ENCODE measurements around the gene CDADC1. TPM values are rescaled to one million over a fixed set of nuclear protein-coding genes. Genes with fewer than 3 reads are reported as not detected.

CDADC1 gene
- total RNA-seq, 1 experiment from 2014 or later = 19.3 TPM

DNA sequence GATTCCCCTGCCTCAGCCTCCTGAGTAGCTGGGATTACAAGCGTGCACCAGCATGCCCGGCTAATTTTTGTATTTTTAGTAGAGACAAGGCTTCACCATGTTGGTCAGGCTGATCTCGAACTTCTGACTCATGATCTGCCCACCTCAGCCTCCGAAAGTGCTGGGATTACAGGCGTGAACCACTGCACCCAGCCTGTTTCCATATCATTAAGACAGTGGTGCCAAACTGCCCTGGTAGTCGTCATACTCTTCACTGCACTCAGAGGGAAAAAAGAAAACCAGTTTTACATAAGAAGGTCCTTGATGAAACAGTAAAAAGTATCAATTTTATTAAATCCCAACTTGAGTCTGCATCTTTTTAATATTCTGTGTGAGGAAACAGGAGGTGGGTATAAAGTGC lies 14.9 kb downstream of the CDADC1 start:
- Histone ChIP-seq H3K4me2 (ENCODE audit: low read depth, low read length, poor library complexity, severe bottlenecking) (no peak overlapping the region), H3K9me3 (ENCODE audit: low read length) (no peaks in the 10 kb centered on the region), H3K9ac (ENCODE audit: low read length) (no peak overlapping the region), H3K4me1 (ENCODE audit: low read length) (peaks cover 8% of the 10 kb centered on the region), H3K4me3 (ENCODE audit: low read length) (no peak overlapping the region), H4K20me1 (ENCODE audit: insufficient read depth, low read depth, low read length) (no peaks in the 10 kb centered on the region), H3K27ac (ENCODE audit: low read length) (no peak overlapping the region), H3K27me3 (ENCODE audit: low read length) (no peaks in the 10 kb centered on the region), H3K9me2 (replicated peaks; ENCODE audit: insufficient read depth, low read length) (no peaks in the 10 kb centered on the region), H2AFZ (ENCODE audit: low read length) (no peak overlapping the region), H3K36me3 (ENCODE audit: insufficient read depth, low read length) (peaks cover 40% of the 10 kb centered on the region), H3K79me2 (ENCODE audit: low read length) (no peaks in the 10 kb centered on the region)
- DNase-seq = no peak

DNA sequence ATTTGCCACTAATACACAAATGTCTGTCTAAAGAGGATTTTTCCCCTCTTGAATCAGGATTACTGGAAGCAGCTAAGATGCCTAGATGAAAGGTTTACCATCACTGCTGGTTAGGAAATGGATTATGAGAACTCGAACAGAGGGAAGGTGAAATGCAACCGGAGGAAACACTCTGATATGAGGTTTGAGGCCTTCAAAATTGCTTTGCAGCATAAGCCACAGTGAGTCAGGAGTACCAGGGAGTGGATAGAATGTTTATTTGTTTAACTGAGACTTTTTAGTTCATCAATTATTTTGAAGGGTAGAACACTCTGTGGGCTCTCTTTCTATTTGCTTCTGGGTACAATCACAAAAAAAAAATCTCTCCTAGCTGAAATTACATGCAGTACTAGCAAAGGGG lies 18.1 kb downstream of the CDADC1 start:
- no peaks in the 10 kb centered on the region for H4K20me1 ChIP-seq (ENCODE audit: insufficient read depth, low read depth, low read length)
- DNase-seq = no peak
- H3K4me2 ChIP-seq (ENCODE audit: low read depth, low read length, poor library complexity, severe bottlenecking) = no peak overlapping the region
- H3K9ac ChIP-seq (ENCODE audit: low read length) = no peak overlapping the region
- H3K9me3 ChIP-seq (ENCODE audit: low read length) = no peaks in the 10 kb centered on the region
- H3K36me3 ChIP-seq (ENCODE audit: insufficient read depth, low read length) = peaks cover 28% of the 10 kb centered on the region; the same call in 1 of the 2 replicates
- no peak overlapping the region for H3K27ac ChIP-seq (ENCODE audit: low read length)
- no peaks in the 10 kb centered on the region for H3K4me1 ChIP-seq (ENCODE audit: low read length)
- no peaks in the 10 kb centered on the region for H3K27me3 ChIP-seq (ENCODE audit: low read length)
- no peak overlapping the region for H2AFZ ChIP-seq (ENCODE audit: low read length)
- no peaks in the 10 kb centered on the region for H3K9me2 ChIP-seq (replicated peaks; ENCODE audit: insufficient read depth, low read length)
- no peak overlapping the region for H3K4me3 ChIP-seq (ENCODE audit: low read length)
- no peaks in the 10 kb centered on the region for H3K79me2 ChIP-seq (ENCODE audit: low read length)

DNA sequence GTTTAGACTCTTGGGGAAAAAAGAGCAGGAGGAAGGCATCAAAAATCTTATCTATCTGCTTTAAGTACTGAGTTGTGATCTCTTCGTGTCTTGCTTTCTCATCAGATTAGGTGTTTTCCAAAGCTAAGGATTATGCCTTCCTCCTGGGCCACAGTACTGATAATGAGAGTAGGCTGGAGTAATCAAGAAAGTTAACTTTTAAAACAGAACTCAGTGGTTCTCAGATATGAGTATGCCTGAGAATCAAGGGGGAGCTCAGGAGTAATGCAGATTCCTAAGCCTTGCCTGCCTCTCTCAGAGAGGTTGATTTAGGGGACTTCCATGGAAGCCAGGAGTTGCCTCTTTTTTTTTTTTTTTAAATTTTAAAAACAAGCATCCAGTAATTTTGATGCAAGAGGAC lies 23.5 kb downstream of the CDADC1 start:
- Histone ChIP-seq H3K4me2 (ENCODE audit: low read depth, low read length, poor library complexity, severe bottlenecking) (no peak overlapping the region), H3K4me1 (ENCODE audit: low read length) (no peaks in the 10 kb centered on the region), H4K20me1 (ENCODE audit: insufficient read depth, low read depth, low read length) (no peaks in the 10 kb centered on the region), H3K9me2 (replicated peaks; ENCODE audit: insufficient read depth, low read length) (no peaks in the 10 kb centered on the region), H2AFZ (ENCODE audit: low read length) (no peak overlapping the region), H3K79me2 (ENCODE audit: low read length) (no peaks in the 10 kb centered on the region), H3K4me3 (ENCODE audit: low read length) (no peak overlapping the region), H3K9ac (ENCODE audit: low read length) (no peak overlapping the region), H3K9me3 (ENCODE audit: low read length) (no peaks in the 10 kb centered on the region), H3K36me3 (ENCODE audit: insufficient read depth, low read length) (peaks cover 12% of the 10 kb centered on the region; the same call in 1 of the 2 replicates), H3K27me3 (ENCODE audit: low read length) (no peaks in the 10 kb centered on the region), H3K27ac (ENCODE audit: low read length) (no peak overlapping the region)
- no peak for DNase-seq

DNA sequence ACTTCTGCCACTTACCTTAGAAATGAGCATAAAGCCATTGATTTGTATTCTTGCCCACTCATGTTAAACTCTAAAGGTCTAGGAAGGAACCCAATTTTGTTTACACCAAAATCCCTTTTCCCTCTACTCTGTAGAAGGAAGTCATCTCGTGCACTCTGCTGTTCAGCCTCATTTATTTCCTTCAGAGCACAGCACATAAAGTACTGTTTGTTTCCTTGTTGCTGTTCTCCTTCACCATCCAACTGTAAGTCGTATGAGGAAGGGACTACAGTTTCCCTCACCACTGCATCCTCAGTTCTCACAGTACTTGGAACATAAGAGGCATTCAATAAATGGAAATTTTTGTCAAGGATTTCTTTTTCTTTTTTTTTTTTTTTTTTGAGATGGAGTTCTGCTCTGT lies 24.6 kb downstream of the CDADC1 start:
- Histone ChIP-seq H3K4me1 (ENCODE audit: low read length) (no peaks in the 10 kb centered on the region), H3K9me2 (replicated peaks; ENCODE audit: insufficient read depth, low read length) (no peaks in the 10 kb centered on the region; the same call in 1 of the 2 replicates), H3K4me3 (ENCODE audit: low read length) (no peak overlapping the region), H3K36me3 (ENCODE audit: insufficient read depth, low read length) (peaks cover 10% of the 10 kb centered on the region; the same call in 1 of the 2 replicates), H3K27ac (ENCODE audit: low read length) (no peak overlapping the region), H3K79me2 (ENCODE audit: low read length) (no peaks in the 10 kb centered on the region), H3K9ac (ENCODE audit: low read length) (no peak overlapping the region), H3K4me2 (ENCODE audit: low read depth, low read length, poor library complexity, severe bottlenecking) (no peak overlapping the region), H4K20me1 (ENCODE audit: insufficient read depth, low read depth, low read length) (no peaks in the 10 kb centered on the region), H2AFZ (ENCODE audit: low read length) (no peak overlapping the region), H3K27me3 (ENCODE audit: low read length) (no peaks in the 10 kb centered on the region), H3K9me3 (ENCODE audit: low read length) (no peaks in the 10 kb centered on the region)
- no peak for DNase-seq

DNA sequence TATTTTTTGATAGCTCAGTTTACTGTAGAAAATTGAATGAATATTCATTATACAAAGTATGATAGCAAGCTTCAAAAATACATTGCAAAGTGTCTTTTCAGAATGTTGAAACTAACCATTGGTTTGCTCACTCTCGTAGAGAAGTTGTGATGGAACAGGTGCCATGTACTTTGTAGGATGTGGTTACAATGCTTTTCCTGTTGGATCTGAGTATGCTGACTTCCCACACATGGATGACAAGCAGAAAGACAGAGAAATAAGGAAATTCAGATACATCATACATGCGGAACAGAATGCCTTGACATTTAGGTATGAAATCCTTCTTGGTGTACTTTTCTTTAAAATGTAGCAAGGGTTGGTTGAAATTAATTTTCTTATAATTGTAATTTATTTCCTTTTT lies 30.5 kb downstream of the CDADC1 start:
- no peak for DNase-seq
- Histone ChIP-seq H4K20me1 (ENCODE audit: insufficient read depth, low read depth, low read length) (no peaks in the 10 kb centered on the region), H3K36me3 (ENCODE audit: insufficient read depth, low read length) (no peaks in the 10 kb centered on the region), H3K4me2 (ENCODE audit: low read depth, low read length, poor library complexity, severe bottlenecking) (no peak overlapping the region), H3K4me3 (ENCODE audit: low read length) (no peak overlapping the region), H3K9me3 (ENCODE audit: low read length) (no peaks in the 10 kb centered on the region), H2AFZ (ENCODE audit: low read length) (no peak overlapping the region), H3K27ac (ENCODE audit: low read length) (no peak overlapping the region), H3K27me3 (ENCODE audit: low read length) (no peaks in the 10 kb centered on the region), H3K9me2 (replicated peaks; ENCODE audit: insufficient read depth, low read length) (no peaks in the 10 kb centered on the region; the same call in 1 of the 2 replicates), H3K9ac (ENCODE audit: low read length) (no peak overlapping the region), H3K79me2 (ENCODE audit: low read length) (no peaks in the 10 kb centered on the region), H3K4me1 (ENCODE audit: low read length) (no peaks in the 10 kb centered on the region; the same call in 1 of the 2 replicates)

DNA sequence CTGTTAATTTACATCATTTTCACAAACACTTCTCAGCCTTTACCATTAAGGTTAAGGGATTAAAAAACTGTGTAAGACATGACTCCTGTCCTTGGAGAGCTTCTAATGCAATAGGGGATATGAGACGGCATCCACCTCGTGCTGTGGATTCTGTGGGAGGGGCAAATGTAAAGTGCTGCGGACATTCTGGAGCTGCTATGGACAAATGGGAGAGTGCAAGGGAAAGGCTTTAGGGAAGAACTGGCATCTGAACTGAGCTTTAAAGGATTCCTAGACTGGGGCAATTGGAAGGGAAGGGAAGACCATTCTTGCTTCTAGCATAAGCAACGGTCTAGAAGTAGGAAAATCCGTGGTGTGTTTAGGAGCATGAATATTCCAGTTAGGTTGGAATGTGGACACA lies 31.4 kb downstream of the CDADC1 start:
- no peaks in the 10 kb centered on the region for H4K20me1 ChIP-seq (ENCODE audit: insufficient read depth, low read depth, low read length)
- H3K4me1 ChIP-seq (ENCODE audit: low read length) = no peaks in the 10 kb centered on the region; the same call in 1 of the 2 replicates
- no peak overlapping the region for H2AFZ ChIP-seq (ENCODE audit: low read length)
- no peak for DNase-seq
- H3K27ac ChIP-seq (ENCODE audit: low read length) = no peak overlapping the region
- no peaks in the 10 kb centered on the region; the same call in 1 of the 2 replicates for H3K9me2 ChIP-seq (replicated peaks; ENCODE audit: insufficient read depth, low read length)
- H3K9ac ChIP-seq (ENCODE audit: low read length) = no peak overlapping the region
- no peaks in the 10 kb centered on the region for H3K9me3 ChIP-seq (ENCODE audit: low read length)
- no peak overlapping the region for H3K4me3 ChIP-seq (ENCODE audit: low read length)
- H3K27me3 ChIP-seq (ENCODE audit: low read length) = no peaks in the 10 kb centered on the region
- H3K4me2 ChIP-seq (ENCODE audit: low read depth, low read length, poor library complexity, severe bottlenecking) = no peak overlapping the region
- H3K79me2 ChIP-seq (ENCODE audit: low read length) = no peaks in the 10 kb centered on the region
- no peaks in the 10 kb centered on the region for H3K36me3 ChIP-seq (ENCODE audit: insufficient read depth, low read length)

DNA sequence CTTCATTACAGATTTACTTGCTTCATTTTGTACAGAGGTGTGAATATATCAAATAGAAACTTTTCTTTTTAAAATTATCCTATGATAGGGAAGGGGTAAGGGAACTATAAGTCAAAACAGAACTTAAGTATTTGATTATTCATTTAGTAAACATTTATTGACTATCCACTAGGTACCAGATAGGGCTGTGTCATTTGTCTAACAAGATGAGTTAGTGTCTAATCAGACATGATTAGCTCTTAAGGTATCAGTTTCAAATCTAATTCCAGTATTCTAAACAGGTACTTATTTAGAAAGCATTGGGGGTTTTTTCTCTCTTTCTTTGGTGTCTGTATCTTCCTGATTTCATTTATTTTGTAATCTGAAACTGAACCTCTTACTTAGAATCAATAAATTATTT lies 32.2 kb downstream of the CDADC1 start:
- Histone ChIP-seq H2AFZ (ENCODE audit: low read length) (no peak overlapping the region), H3K79me2 (ENCODE audit: low read length) (no peaks in the 10 kb centered on the region), H3K4me2 (ENCODE audit: low read depth, low read length, poor library complexity, severe bottlenecking) (no peak overlapping the region), H3K4me1 (ENCODE audit: low read length) (no peaks in the 10 kb centered on the region; the same call in 1 of the 2 replicates), H3K36me3 (ENCODE audit: insufficient read depth, low read length) (no peaks in the 10 kb centered on the region), H3K4me3 (ENCODE audit: low read length) (no peak overlapping the region), H4K20me1 (ENCODE audit: insufficient read depth, low read depth, low read length) (no peaks in the 10 kb centered on the region), H3K9me3 (ENCODE audit: low read length) (no peaks in the 10 kb centered on the region), H3K27me3 (ENCODE audit: low read length) (no peaks in the 10 kb centered on the region), H3K9ac (ENCODE audit: low read length) (no peak overlapping the region), H3K27ac (ENCODE audit: low read length) (no peak overlapping the region), H3K9me2 (replicated peaks; ENCODE audit: insufficient read depth, low read length) (no peaks in the 10 kb centered on the region; the same call in 1 of the 2 replicates)
- DNase-seq = no peak

DNA sequence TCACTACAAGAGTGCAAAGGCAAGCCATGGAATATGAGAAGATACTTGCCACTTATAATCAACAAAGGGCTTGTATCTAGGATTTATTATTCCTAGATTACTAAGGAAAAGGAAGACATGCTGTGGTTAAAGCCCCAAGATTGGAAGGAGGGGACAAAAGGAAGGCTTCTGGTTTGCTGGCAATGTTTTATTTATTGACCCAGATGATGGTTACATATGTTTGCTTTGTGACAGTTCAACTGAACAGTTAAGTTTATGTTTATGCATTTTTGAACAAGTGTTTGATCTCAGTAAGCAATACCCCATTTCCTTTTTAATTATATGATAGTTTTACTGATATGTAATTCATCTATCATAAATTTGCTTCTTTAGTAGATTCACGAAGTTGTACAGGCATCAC lies 40.3 kb downstream of the CDADC1 start:
- no peak for DNase-seq
- H3K4me3 ChIP-seq (ENCODE audit: low read length) = no peak overlapping the region
- no peak overlapping the region for H3K4me2 ChIP-seq (ENCODE audit: low read depth, low read length, poor library complexity, severe bottlenecking)
- no peaks in the 10 kb centered on the region for H3K9me3 ChIP-seq (ENCODE audit: low read length)
- no peaks in the 10 kb centered on the region for H3K36me3 ChIP-seq (ENCODE audit: insufficient read depth, low read length)
- no peak overlapping the region for H2AFZ ChIP-seq (ENCODE audit: low read length)
- H3K9me2 ChIP-seq (replicated peaks; ENCODE audit: insufficient read depth, low read length) = no peaks in the 10 kb centered on the region
- no peaks in the 10 kb centered on the region for H3K4me1 ChIP-seq (ENCODE audit: low read length)
- H3K9ac ChIP-seq (ENCODE audit: low read length) = no peak overlapping the region
- H3K27ac ChIP-seq (ENCODE audit: low read length) = no peak overlapping the region
- no peaks in the 10 kb centered on the region for H3K27me3 ChIP-seq (ENCODE audit: low read length)
- no peaks in the 10 kb centered on the region for H4K20me1 ChIP-seq (ENCODE audit: insufficient read depth, low read depth, low read length)
- H3K79me2 ChIP-seq (ENCODE audit: low read length) = no peaks in the 10 kb centered on the region

DNA sequence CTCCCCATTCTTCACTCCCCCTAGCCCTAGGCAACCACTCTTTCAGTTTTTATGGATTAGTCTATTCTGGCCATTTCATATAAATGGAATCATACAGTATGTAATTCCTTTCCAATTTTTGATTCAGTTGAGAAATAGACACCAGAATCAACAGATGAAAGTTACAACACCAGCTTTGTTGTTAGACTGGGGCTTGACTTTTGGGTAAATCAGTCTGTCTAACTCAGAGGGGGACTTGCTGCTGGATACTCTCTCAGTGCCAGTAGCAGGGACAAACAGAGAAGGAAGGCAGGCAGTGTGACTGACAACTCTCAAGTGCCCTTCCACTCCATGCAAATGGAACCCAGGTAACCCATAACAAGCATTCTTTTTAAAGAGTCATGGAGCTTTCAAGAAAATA lies 40.7 kb downstream of the CDADC1 start:
- no peak for DNase-seq
- Histone ChIP-seq H3K4me3 (ENCODE audit: low read length) (no peak overlapping the region), H3K9me3 (ENCODE audit: low read length) (no peaks in the 10 kb centered on the region), H3K4me2 (ENCODE audit: low read depth, low read length, poor library complexity, severe bottlenecking) (no peak overlapping the region), H4K20me1 (ENCODE audit: insufficient read depth, low read depth, low read length) (no peaks in the 10 kb centered on the region), H3K27me3 (ENCODE audit: low read length) (no peaks in the 10 kb centered on the region), H3K9me2 (replicated peaks; ENCODE audit: insufficient read depth, low read length) (no peaks in the 10 kb centered on the region), H3K79me2 (ENCODE audit: low read length) (no peaks in the 10 kb centered on the region), H3K4me1 (ENCODE audit: low read length) (no peaks in the 10 kb centered on the region), H3K9ac (ENCODE audit: low read length) (no peak overlapping the region), H2AFZ (ENCODE audit: low read length) (no peak overlapping the region), H3K27ac (ENCODE audit: low read length) (no peak overlapping the region), H3K36me3 (ENCODE audit: insufficient read depth, low read length) (no peaks in the 10 kb centered on the region)
